HL-60 (cell line): ENCODE results near the gene ROBO1.

Experiments used
- DNase-seq, 2 experiments: peaks; one replicate each; pipeline ENCODE4 v3.0.0-alpha.2; 2010 to 2020; ENCODE audit warnings: low read depth in 1 of 2, low spot score in 1 of 2
- H3K27ac ChIP-seq: fragments of 250-450 bp; sonication (Bioruptor Pico); replicated peaks from 2 replicates; pipeline ENCODE4 v1.5.1; 2020; ENCODE audit warnings: mild to moderate bottlenecking, moderate library complexity
- H3K27me3 ChIP-seq: fragments of 250-450 bp; sonication (Bioruptor Pico); 2 replicates; pipeline ENCODE4 v1.5.1; 2021; ENCODE audit warnings: mild to moderate bottlenecking, moderate library complexity; ENCODE audit not compliant: insufficient read depth, poor library complexity, severe bottlenecking
- H3K4me3 ChIP-seq: replicated peaks from 2 replicates; pipeline ENCODE4 v1.5.1; 2011; ENCODE audit warnings: mild to moderate bottlenecking, control low read depth, low read length; ENCODE audit not compliant: insufficient read depth
- CTCF ChIP-seq: IDR thresholded peaks from one replicate; pipeline ENCODE4 v1.5.1; 2011; ENCODE audit warnings: low read length, control low read depth, inconsistent platforms; ENCODE audit not compliant: insufficient read depth
- GABPA ChIP-seq: IDR thresholded peaks from 2 replicates; pipeline ENCODE4 v1.6.1; 2012; ENCODE audit warnings: low read depth
- POLR2AphosphoS5 ChIP-seq: IDR thresholded peaks from 2 replicates; pipeline ENCODE4 v1.6.1; 2012; ENCODE audit warnings: low read depth
- SPI1 ChIP-seq: IDR thresholded peaks from 2 replicates; pipeline ENCODE4 v1.6.1; 2012; ENCODE audit warnings: low read depth, mild to moderate bottlenecking, borderline replicate concordance
- TF ChIP-seq, protein P1 (sequence below): IDR thresholded peaks from 2 replicates; pipeline ENCODE4 v1.6.1; 2012; ENCODE audit warnings: low read depth; ENCODE audit not compliant: insufficient replicate concordance

ROBO1 gene

DNA sequence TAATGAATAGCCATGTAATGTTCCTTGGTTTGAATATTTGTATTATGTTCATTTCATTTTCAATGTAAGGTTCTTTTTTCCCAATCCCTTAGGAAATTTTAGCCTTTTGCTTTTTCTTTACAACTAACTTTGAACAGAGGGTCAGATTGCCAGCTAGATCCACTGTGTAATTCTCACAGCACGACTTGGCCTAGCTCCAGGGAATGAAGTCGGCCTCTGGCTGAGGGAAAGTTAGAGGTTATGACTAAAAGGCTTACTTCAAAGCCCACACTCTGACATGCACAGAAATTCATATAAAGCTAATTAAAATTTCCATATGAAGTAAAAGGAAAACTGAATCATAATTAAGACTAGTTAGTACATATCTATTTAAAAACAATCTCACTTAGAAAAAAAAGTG lies 38.7 kb downstream of the ROBO1 start:
- no peaks in the 10 kb centered on the region for H3K27me3 ChIP-seq
- TF ChIP-seq SPI1: no peak
- TF ChIP-seq, protein P1, sequence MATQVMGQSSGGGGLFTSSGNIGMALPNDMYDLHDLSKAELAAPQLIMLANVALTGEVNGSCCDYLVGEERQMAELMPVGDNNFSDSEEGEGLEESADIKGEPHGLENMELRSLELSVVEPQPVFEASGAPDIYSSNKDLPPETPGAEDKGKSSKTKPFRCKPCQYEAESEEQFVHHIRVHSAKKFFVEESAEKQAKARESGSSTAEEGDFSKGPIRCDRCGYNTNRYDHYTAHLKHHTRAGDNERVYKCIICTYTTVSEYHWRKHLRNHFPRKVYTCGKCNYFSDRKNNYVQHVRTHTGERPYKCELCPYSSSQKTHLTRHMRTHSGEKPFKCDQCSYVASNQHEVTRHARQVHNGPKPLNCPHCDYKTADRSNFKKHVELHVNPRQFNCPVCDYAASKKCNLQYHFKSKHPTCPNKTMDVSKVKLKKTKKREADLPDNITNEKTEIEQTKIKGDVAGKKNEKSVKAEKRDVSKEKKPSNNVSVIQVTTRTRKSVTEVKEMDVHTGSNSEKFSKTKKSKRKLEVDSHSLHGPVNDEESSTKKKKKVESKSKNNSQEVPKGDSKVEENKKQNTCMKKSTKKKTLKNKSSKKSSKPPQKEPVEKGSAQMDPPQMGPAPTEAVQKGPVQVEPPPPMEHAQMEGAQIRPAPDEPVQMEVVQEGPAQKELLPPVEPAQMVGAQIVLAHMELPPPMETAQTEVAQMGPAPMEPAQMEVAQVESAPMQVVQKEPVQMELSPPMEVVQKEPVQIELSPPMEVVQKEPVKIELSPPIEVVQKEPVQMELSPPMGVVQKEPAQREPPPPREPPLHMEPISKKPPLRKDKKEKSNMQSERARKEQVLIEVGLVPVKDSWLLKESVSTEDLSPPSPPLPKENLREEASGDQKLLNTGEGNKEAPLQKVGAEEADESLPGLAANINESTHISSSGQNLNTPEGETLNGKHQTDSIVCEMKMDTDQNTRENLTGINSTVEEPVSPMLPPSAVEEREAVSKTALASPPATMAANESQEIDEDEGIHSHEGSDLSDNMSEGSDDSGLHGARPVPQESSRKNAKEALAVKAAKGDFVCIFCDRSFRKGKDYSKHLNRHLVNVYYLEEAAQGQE: no peak
- TF ChIP-seq GABPA: no peak
- TF ChIP-seq CTCF: no peak
- no peak for TF ChIP-seq POLR2AphosphoS5
- H3K27ac ChIP-seq: no peak overlapping the region
- no peak overlapping the region for H3K4me3 ChIP-seq
- no peak for DNase-seq

GRCh38 chr3:79726786-79727185 lies 41.0 kb downstream of the ROBO1 start:
- Histone ChIP-seq H3K4me3 (no peak overlapping the region), H3K27ac (no peak overlapping the region), H3K27me3 (no peaks in the 10 kb centered on the region)
- TF ChIP-seq SPI1 (no peak), CTCF (no peak)
- DNase-seq: no peak

DNA sequence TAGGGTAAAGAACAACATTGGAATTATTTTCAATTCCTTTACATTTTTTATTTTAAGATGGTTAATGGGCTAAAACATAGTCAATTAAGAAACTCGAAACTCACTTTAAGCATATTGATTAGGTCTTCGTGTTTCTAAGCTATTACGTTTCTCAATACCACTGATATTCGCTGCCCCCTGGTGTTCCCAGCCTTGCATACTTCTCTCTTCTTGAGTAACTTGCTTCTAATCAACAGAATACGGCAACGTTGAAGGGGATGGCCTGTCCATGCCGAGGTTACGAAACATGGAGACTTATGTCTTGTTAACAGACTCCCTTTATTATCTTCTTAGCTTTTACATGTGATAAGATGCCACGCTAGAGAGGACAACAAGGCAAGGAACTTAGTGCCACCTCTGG lies 43.6 kb downstream of the ROBO1 start:
- Histone ChIP-seq H3K27ac (no peak overlapping the region), H3K4me3 (no peak overlapping the region), H3K27me3 (no peaks in the 10 kb centered on the region)
- TF ChIP-seq SPI1: no peak
- TF ChIP-seq, protein P1: no peak
- no peak for TF ChIP-seq POLR2AphosphoS5
- no peak for TF ChIP-seq GABPA
- no peak for TF ChIP-seq CTCF
- no peak for DNase-seq

- H3K27me3 ChIP-seq: no peaks in the 10 kb centered on the region
- no peak overlapping the region for H3K4me3 ChIP-seq
- DNase-seq: no peak
- TF ChIP-seq POLR2AphosphoS5 (no peak), SPI1 (no peak), GABPA (no peak), CTCF (no peak)
- TF ChIP-seq, protein P1: no peak
- H3K27ac ChIP-seq: no peak overlapping the region
Observed at GRCh38 chr3:79690072-79690471, 77.7 kb downstream of the ROBO1 start.
